HEK293 (cell line): ENCODE results near the gene SNX8.

Experiments used
- CTCF ChIA-PET: fragments of 350-600 bp; formaldehyde crosslinking; extraction: SDS; loops from one replicate; lab custom pipeline; 2021; ENCODE audit warnings: antibody characterized with exemption; lab: Yijun Ruan, JAX
- POLR2A ChIA-PET: fragments of 300-600 bp; formaldehyde crosslinking; extraction: SDS; loops from one replicate; lab custom pipeline; 2020; ENCODE audit warnings: antibody characterized with exemption, inconsistent platforms; lab: Yijun Ruan, JAX
- H3K27ac ChIP-seq: fragments of 200-500 bp; sonication (Bioruptor generic); 2 replicates; pipeline ENCODE4 v1.5.1; 2014; ENCODE audit warnings: low read depth, low read length, control low read depth, inconsistent platforms; ENCODE audit errors: extremely low read depth
- H3K36me3 ChIP-seq, 2 experiments: fragments of 200-500 bp in 1 of 2; sonication (Bioruptor generic) in 1 of 2; 1 replicate in 1 of 2; 2 replicates in 1 of 2; pipeline ENCODE4 v1.5.1; 2014 to 2017; ENCODE audit warnings: inconsistent platforms in 2 of 2, low read length in 2 of 2; ENCODE audit not compliant: control insufficient read depth in 2 of 2, insufficient read depth in 1 of 2
- H3K4me1 ChIP-seq: fragments of 200-500 bp; sonication (Bioruptor generic); 2 replicates; pipeline ENCODE4 v1.5.1; 2014; ENCODE audit warnings: mild to moderate bottlenecking, low read length, inconsistent platforms; ENCODE audit not compliant: control insufficient read depth, insufficient read depth
- H3K4me3 ChIP-seq: 2 replicates; pipeline ENCODE4 v1.5.1; 2011; ENCODE audit warnings: low read depth, mild to moderate bottlenecking, control low read depth, low read length, moderate library complexity
- H3K9me3 ChIP-seq: fragments of 200-500 bp; sonication (Bioruptor generic); 2 replicates; pipeline ENCODE4 v1.5.1; 2014; ENCODE audit warnings: low read depth, low read length, inconsistent platforms; ENCODE audit not compliant: control insufficient read depth, insufficient read depth
- GFI1B ChIP-seq: fragments of 450-650 bp; formaldehyde crosslinking; IDR thresholded peaks from 2 replicates; pipeline ENCODE4 v1.5.1; 2016; ENCODE audit warnings: missing biosample characterization, missing genetic modification characterization
- GLI4 ChIP-seq: fragments of 450-650 bp; formaldehyde crosslinking; IDR thresholded peaks from 2 replicates; pipeline ENCODE4 v1.5.1; 2016; ENCODE audit warnings: missing biosample characterization, missing genetic modification characterization
- MEIS1 ChIP-seq: sonication (generic); formaldehyde crosslinking; IDR thresholded peaks from 2 replicates; pipeline ENCODE4 v1.8.1; 2022; ENCODE audit warnings: missing genetic modification reagents, mild to moderate bottlenecking, borderline replicate concordance
- MYNN ChIP-seq: fragments of 450-650 bp; formaldehyde crosslinking; IDR thresholded peaks from 2 replicates; pipeline ENCODE4 v1.5.1; 2016; ENCODE audit warnings: missing biosample characterization, missing genetic modification characterization, borderline replicate concordance
- SCRT2 ChIP-seq: fragments of 450-650 bp; formaldehyde crosslinking; IDR thresholded peaks from 2 replicates; pipeline ENCODE4 v1.5.1; 2016; ENCODE audit warnings: missing biosample characterization, missing genetic modification characterization
- SP7 ChIP-seq: fragments of 450-650 bp; formaldehyde crosslinking; IDR thresholded peaks from 2 replicates; pipeline ENCODE4 v1.5.1; 2016; ENCODE audit warnings: missing biosample characterization, missing genetic modification characterization
- TSHZ1 ChIP-seq: fragments of 450-650 bp; formaldehyde crosslinking; IDR thresholded peaks from 2 replicates; pipeline ENCODE4 v1.5.1; 2016; ENCODE audit warnings: missing biosample characterization, missing genetic modification characterization, borderline replicate concordance
- ZFP69B ChIP-seq: fragments of 450-650 bp; formaldehyde crosslinking; IDR thresholded peaks from 2 replicates; pipeline ENCODE4 v1.5.1; 2016; ENCODE audit warnings: missing biosample characterization, missing genetic modification characterization
- ZNF121 ChIP-seq: fragments of 450-650 bp; formaldehyde crosslinking; IDR thresholded peaks from 2 replicates; pipeline ENCODE4 v1.5.1; 2016; ENCODE audit warnings: missing biosample characterization, missing genetic modification characterization
- ZNF175 ChIP-seq: fragments of 450-650 bp; formaldehyde crosslinking; IDR thresholded peaks from 2 replicates; pipeline ENCODE4 v1.5.1; 2016; ENCODE audit warnings: missing biosample characterization, missing genetic modification characterization
- ZNF211 ChIP-seq: fragments of 450-650 bp; formaldehyde crosslinking; IDR thresholded peaks from 2 replicates; pipeline ENCODE4 v1.5.1; 2016; ENCODE audit warnings: low read depth, missing biosample characterization, missing genetic modification characterization
- ZNF223 ChIP-seq: fragments of 450-650 bp; formaldehyde crosslinking; IDR thresholded peaks from 2 replicates; pipeline ENCODE4 v1.5.1; 2016; ENCODE audit warnings: missing biosample characterization, missing genetic modification characterization
- ZNF23 ChIP-seq: fragments of 450-650 bp; formaldehyde crosslinking; IDR thresholded peaks from 2 replicates; pipeline ENCODE4 v1.5.1; 2016; ENCODE audit warnings: missing biosample characterization, missing genetic modification characterization, borderline replicate concordance
- ZNF266 ChIP-seq: fragments of 450-650 bp; formaldehyde crosslinking; IDR thresholded peaks from 2 replicates; pipeline ENCODE4 v1.5.1; 2016; ENCODE audit warnings: missing biosample characterization, missing genetic modification characterization, low read depth
- ZNF521 ChIP-seq: fragments of 450-650 bp; formaldehyde crosslinking; IDR thresholded peaks from 2 replicates; pipeline ENCODE4 v1.5.1; 2017; ENCODE audit warnings: missing biosample characterization, mild to moderate bottlenecking, missing genetic modification characterization
- ZSCAN16 ChIP-seq: fragments of 450-650 bp; formaldehyde crosslinking; IDR thresholded peaks from 2 replicates; pipeline ENCODE4 v1.5.1; 2016; ENCODE audit warnings: missing biosample characterization, missing genetic modification characterization
- ZSCAN30 ChIP-seq: fragments of 450-650 bp; IDR thresholded peaks from 2 replicates; pipeline ENCODE4 v1.5.1; 2018; ENCODE audit warnings: missing biosample characterization, mild to moderate bottlenecking, missing genetic modification characterization, moderate library complexity
- TF ChIP-seq, protein P1 (sequence below): IDR thresholded peaks from 2 replicates; pipeline ENCODE4 v1.6.1; 2011; ENCODE audit warnings: mild to moderate bottlenecking, low read depth, low read length, borderline replicate concordance

SNX8 gene

GRCh38 chr7:2251381-2251780 lies 62.9 kb downstream of the SNX8 start:
- Histone ChIP-seq H3K4me1 (no peaks in the 10 kb centered on the region), H3K36me3 (peaks cover 0 to 7% of the 10 kb centered on the region in 2 experiments; a peak in 2 of 3 replicates), H3K9me3 (no peaks in the 10 kb centered on the region), H3K27ac (no peak overlapping the region), H3K4me3 (no peak overlapping the region)
- ChIA-PET CTCF (no interaction called here), POLR2A (no interaction called here)
- TF ChIP-seq ZNF121 (no peak), SP7 (tag by site-specific recombination) (no peak), ZNF266 (no peak)
- TF ChIP-seq, protein P1, sequence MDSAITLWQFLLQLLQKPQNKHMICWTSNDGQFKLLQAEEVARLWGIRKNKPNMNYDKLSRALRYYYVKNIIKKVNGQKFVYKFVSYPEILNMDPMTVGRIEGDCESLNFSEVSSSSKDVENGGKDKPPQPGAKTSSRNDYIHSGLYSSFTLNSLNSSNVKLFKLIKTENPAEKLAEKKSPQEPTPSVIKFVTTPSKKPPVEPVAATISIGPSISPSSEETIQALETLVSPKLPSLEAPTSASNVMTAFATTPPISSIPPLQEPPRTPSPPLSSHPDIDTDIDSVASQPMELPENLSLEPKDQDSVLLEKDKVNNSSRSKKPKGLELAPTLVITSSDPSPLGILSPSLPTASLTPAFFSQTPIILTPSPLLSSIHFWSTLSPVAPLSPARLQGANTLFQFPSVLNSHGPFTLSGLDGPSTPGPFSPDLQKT, result no peak

GRCh38 chr7:2249744-2250323 lies 64.4 kb downstream of the SNX8 start:
- Histone ChIP-seq H3K4me3 (no peak overlapping the region), H3K27ac (no peak overlapping the region), H3K36me3 (peaks cover 0 to 7% of the 10 kb centered on the region in 2 experiments; a peak in 2 of 3 replicates), H3K9me3 (no peaks in the 10 kb centered on the region), H3K4me1 (no peaks in the 10 kb centered on the region)
- no peak for TF ChIP-seq SCRT2 (tag by site-specific recombination)
- TF ChIP-seq ZNF175 (tag by site-specific recombination), result no peak
- TF ChIP-seq GLI4, result no peak
- no peak for TF ChIP-seq ZSCAN16
- CTCF ChIA-PET, result interaction anchor here (1.1 to 1.2 kb wide), 2 partner anchors 16 to 95 kb away, joined by 3 read pairs; no protein-coding TSS in a partner anchor
- POLR2A ChIA-PET, result no interaction called here

- Histone ChIP-seq H3K36me3 (peaks cover 0 to 7% of the 10 kb centered on the region in 2 experiments; a peak in 2 of 3 replicates), H3K4me3 (no peak overlapping the region), H3K27ac (peak overlapping the region; percentile 5; the same call in 1 of the 2 replicates), H3K9me3 (no peaks in the 10 kb centered on the region), H3K4me1 (no peaks in the 10 kb centered on the region)
- ChIA-PET CTCF (interaction anchor here (0.6 to 1.1 kb wide), 4 partner anchors 17 to 115 kb away, joined by 3 to 4 read pairs (median 3); no protein-coding TSS in a partner anchor), POLR2A (no interaction called here)
- TF ChIP-seq ZNF23 (no peak), GFI1B (tag by site-specific recombination) (no peak), TSHZ1 (tag by site-specific recombination) (no peak), ZNF175 (tag by site-specific recombination) (no peak), ZNF211 (tag by site-specific recombination) (no peak), ZNF521 (tag by site-specific recombination) (no peak), ZNF223 (tag by site-specific recombination) (no peak), MYNN (tag by site-specific recombination) (no peak), ZSCAN30 (tag by site-specific recombination) (no peak), MEIS1 (CRISPR knock-in tag) (no peak), ZFP69B (no peak)
Measured at GRCh38 chr7:2248984-2249694, 65.1 kb downstream of the SNX8 start.
